Fibroblast of skin of left quadriceps (primary cell): ENCODE data around the gene MFAP1.

Source experiments
- DNase-seq, 2 experiments: peaks; one replicate each; pipeline ENCODE4 v3.0.0-alpha.2; 2013; ENCODE audit warnings: low read depth in 2 of 2

The MFAP1 gene

DNA sequence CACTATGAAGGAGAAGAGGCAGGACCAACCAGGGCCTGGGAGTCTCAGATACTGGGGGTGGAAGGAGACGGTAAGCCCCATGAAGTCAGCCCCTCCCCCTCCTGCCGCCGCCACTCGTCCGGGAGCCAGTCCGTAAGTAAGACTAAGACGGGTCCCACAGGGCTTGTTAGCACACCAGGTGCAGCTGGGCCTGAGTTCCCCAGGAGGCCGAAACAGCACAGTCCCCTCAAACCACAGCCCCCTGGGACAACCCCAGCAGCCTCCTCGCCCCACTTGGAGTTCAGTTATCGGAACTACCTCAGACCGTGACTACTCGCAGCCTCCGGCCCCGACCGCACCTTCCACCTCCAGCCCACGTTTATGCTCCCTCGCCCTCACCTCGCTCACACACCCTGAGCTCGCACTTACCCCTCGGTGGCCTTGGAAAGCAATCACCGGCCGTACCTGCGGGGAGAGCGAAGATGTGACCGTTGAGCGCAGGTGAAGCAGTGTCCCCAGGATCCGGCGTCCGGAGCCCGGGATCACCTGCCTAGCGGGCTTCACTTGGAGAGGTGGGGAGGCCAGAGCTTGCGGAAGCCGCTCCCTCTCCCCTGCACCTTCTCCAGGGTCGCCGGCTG, 48.3 kb downstream of the MFAP1 start:
- DNase-seq = no peak

DNA sequence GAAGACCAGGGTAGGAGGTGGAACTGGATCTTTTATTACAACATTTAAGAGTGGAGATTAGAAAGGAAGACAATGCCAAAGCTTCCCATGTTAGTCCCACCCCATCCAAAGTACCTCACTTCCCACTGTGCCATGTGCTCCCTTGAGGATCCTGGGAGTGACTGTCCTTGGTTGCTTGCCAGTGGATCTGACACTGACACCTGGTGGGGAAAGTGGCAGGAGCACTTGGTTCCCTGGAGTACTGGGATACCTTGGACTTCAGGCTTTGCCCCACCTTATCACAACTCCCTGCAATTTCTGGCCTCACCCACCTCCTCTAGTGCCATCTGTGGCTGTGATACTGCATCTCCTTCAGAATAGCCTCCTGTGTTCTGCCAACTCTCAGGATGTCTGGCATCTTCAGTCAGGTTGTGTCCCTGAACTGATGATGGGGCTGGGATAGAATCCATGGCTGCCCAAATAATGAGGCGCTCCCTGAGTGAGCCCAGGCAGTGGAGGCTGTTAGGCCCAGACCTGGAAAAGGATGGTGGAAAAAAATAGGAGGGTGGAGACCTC, 49.0 kb downstream of the MFAP1 start:
- no peak for DNase-seq

DNA sequence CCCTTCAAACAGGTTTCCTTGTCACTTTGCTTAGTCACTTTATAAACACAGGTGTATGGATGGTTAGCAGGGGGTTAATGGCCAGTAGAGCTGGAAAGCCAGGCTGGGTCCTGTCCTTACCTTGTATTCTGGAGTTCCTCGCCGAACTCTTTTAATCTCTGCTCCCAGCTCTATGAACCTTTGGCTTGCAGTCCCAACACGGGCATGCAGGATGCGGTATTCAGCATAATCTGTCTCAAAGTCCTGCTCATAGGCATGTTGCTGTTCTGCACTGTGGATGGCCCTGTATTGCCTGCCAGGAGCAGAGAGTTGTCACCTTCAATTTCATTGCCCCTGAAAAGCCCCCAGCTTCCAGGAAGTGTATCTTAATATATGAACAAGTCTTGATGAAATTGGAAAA, 50.4 kb downstream of the MFAP1 start:
- DNase-seq = no peak

DNA sequence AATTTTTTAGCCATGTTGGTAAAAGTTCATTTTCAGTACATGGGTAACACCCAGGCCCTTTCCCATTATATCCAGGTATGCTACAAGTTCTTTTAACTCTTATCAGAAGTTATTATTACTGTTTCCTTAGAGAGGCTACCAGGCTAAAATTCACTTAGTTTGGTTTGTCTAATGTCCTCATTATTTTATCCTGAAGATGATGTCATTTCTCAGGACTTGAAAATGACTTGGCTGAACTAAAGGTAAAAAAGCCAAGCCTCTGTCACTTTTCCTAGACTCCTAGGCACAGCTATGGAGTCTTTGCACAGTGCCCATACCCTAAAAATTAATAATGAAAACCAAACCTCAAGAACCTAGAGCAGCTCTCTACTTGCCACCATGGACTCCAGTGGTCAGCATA, 51.9 kb downstream of the MFAP1 start:
- no peak for DNase-seq

DNA sequence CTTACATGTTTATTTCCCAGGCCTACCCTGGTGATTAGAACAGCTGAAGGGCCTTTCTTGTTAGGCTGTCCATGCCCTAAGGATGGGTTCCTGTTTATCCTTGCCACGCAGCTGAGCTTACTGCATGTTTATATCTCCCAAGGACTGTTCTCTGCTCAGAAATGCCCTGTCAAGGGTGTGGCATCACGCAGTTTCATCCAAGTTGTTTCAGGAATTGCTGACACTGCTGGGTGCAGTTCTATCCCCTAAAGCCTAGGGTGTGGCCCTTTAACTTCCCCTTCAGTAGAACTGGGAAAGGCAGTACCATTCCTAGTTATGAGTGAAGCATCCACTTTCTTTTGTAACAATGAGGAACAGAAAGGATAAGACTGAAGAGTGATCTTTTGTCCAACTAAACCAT, 52.7 kb downstream of the MFAP1 start:
- DNase-seq = no peak

DNA sequence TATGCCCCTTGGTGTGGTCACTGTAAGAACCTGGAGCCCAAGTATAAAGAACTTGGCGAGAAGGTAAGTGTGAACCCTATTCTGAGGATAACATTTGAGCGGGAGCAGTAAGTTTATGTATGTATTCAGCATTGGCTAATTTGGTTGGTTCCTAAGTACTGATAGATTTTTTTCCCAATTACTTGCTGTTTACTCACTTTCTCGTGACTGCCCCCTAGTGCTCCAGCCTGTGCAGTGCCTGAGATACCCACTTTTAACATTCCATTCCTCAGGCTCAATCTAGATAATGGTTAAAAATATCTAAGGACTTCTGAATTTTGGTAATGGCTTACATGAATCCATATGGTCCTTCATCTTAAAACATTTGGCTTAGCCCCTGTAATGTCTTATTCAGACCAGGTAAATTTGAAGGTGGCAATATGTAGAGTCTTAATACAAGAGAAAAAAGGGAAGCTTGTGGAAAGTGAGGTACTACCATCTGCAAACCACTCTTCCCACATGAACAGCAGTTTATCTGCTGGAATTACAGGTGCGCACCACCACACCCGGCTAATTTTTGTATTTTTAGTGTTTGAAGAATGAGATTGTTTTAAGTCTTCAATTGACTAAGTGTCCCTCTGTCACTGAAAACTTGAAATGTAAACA, 54.8 kb downstream of the MFAP1 start:
- DNase-seq = no peak

DNA sequence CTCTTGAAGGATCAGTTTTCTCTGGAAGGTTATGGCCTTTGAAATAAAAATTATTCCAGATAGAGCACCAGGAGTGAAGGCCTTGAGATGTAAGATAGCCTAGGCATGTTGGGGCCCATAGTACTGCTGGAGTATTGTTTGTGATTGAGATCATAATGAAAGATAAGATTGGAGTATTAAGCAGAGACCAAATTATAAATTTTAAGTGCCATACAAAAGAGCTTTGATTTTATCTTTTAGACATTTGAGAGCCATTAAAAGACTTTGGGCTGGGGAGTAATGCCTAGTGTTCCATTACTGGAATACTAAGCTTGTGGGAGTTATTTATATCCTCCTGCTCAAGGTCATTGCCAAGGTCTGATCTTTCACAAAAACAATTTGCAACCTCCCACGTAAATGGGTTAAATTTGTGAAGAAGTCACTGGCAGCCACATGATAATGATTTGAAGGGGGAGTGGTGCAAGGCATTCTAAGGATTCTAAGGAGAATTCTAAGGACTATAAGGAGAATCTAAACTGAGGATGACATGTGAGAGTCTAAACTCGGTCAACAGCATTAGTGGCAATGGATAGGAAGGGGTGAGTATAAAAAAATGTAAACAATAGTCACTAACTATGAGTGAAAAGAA, 60.6 kb downstream of the MFAP1 start:
- DNase-seq = no peak

DNA sequence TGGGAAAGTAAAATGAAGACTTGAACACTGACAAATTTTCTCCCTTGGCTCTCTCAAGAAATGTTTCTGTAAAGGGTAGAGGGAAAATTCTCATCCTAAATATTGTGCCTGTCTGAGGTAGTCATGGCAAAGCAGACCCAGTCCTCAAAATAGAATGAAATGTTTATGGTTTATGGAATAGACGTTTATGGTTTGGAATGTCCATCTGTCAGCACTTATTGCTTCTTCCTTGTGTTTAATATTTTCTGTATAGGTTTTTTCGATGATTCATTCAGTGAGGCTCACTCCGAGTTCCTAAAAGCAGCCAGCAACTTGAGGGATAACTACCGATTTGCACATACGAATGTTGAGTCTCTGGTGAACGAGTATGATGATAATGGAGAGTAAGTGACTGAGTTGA, 61.7 kb downstream of the MFAP1 start:
- peak; percentile 70 to 72 for DNase-seq
